PC-9 (cell line): ENCODE results near the gene NPHP4.
"Not testable (repeated sequence)": the region's sequence is repeated elsewhere in the genome, so short reads cannot be mapped to it uniquely, and the experiment has no call there.

ENCODE experiments used
- EZH2 ChIP-seq: fragments of 200-600 bp; sonication (generic); IDR thresholded peaks from 2 replicates; pipeline ENCODE4 v1.8.0; 2017; ENCODE audit warnings: antibody characterized with exemption, low read depth
- TF ChIP-seq, protein P1 (sequence below): fragments of 200-600 bp; sonication (generic); conservative IDR thresholded peaks from 2 replicates; pipeline ENCODE4 v1.6.1; 2017; ENCODE audit warnings: mixed run types, antibody characterized with exemption, mild to moderate bottlenecking, moderate library complexity

DNA sequence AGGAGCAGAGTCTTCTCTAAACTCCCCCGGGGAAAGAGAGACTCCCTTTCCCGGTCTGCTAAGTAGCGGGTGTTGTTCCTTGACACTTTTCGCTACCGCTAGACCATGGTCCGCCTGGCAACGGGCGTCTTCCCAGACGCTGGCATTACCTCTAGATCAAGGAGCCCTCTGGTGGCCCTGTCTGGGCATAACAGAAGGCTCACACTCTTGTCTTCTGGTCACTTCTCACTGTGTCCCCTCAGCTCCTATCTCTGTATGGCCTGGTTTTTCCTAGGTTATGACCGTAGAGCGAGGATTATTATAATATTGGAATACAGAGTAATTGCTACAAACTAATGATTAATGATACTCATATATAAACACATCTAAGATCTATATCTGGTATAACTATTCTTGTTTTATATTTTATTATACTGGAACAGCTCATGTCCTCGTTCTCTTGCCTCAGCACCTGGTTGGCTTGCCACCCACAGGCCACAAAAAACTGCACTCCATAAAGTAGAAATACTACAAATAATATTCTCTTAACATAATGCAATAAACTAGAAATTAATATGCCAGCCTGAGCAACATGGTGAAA is 98.4 kb downstream of the NPHP4 start:
- TF ChIP-seq, protein P1, sequence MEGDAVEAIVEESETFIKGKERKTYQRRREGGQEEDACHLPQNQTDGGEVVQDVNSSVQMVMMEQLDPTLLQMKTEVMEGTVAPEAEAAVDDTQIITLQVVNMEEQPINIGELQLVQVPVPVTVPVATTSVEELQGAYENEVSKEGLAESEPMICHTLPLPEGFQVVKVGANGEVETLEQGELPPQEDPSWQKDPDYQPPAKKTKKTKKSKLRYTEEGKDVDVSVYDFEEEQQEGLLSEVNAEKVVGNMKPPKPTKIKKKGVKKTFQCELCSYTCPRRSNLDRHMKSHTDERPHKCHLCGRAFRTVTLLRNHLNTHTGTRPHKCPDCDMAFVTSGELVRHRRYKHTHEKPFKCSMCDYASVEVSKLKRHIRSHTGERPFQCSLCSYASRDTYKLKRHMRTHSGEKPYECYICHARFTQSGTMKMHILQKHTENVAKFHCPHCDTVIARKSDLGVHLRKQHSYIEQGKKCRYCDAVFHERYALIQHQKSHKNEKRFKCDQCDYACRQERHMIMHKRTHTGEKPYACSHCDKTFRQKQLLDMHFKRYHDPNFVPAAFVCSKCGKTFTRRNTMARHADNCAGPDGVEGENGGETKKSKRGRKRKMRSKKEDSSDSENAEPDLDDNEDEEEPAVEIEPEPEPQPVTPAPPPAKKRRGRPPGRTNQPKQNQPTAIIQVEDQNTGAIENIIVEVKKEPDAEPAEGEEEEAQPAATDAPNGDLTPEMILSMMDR, result peak; percentile 56
- TF ChIP-seq EZH2, result not testable (repeated sequence)
